ENCODE results near the gene KLHL26. TPM values are rescaled to one million over a fixed set of nuclear protein-coding genes. Genes with fewer than 3 reads are reported as not detected.
A peak's percentile ranks its signal among the peaks of the same experiment; 100 is the strongest.

KLHL26 gene
- total RNA-seq, 1 experiment from 2014 or later, result 17.1 TPM

- Histone ChIP-seq H3K9me3 (ENCODE audit: control insufficient read depth in 1 of 2, insufficient read depth in 1 of 2, low read depth in 1 of 2, low read length in 2 of 2) (no peaks in the 10 kb centered on the region), H3K36me3 (ENCODE audit: control insufficient read depth in 1 of 2, insufficient read depth in 2 of 2, low read length in 2 of 2) (0 out of 4 replicates have a peak, but pooled peaks cover 0 to 4% of the 10 kb centered on the region in 2 experiments), H3K4me2 (ENCODE audit: low read length) (peak overlapping the region; percentile 85), H3K9me2 (ENCODE audit: insufficient read depth) (no peaks in the 10 kb centered on the region), H3K4me1 (ENCODE audit: control insufficient read depth in 1 of 2, insufficient read depth in 2 of 2, low read length in 2 of 2) (peaks cover 15 to 33% of the 10 kb centered on the region in 2 experiments; a peak in 3 of 4 replicates), H3K9ac (ENCODE audit: low read length) (peak overlapping the region; percentile 63), H2AFZ (ENCODE audit: low read depth, low read length, poor library complexity, severe bottlenecking) (no peak overlapping the region), H3K27me3 (ENCODE audit: insufficient read depth, low read length) (no peaks in the 10 kb centered on the region), H3K4me3 (replicated peaks in 1 of 2; ENCODE audit: low read depth in 1 of 2, low read length in 2 of 2) (peak overlapping the region; percentile 32 to 54), H4K20me1 (ENCODE audit: insufficient read depth) (no peaks in the 10 kb centered on the region), H3K79me2 (ENCODE audit: insufficient read depth, low read length) (peaks cover 2% of the 10 kb centered on the region; the same call in 1 of the 2 replicates), H3K27ac (ENCODE audit: low read depth, low read length) (peak overlapping the region; percentile 52; the same call in 1 of the 2 replicates)
- CTCF ChIA-PET, result interaction anchor here (7.5 kb wide), 1 partner anchor 252 kb away, joined by 39 read pairs; no protein-coding TSS in a partner anchor
- TF ChIP-seq RAD21 (IDR thresholded peaks at IDR 0.05; ENCODE audit: low read depth) (no peak), JUND (IDR thresholded peaks at IDR 0.05) (no peak), SP1 (IDR thresholded peaks at IDR 0.05; ENCODE audit: low read depth) (no peak), EZH2 (IDR thresholded peaks at IDR 0.05) (no peak), ATF3 (IDR thresholded peaks at IDR 0.05) (no peak), EGR1 (IDR thresholded peaks at IDR 0.05; ENCODE audit: low read depth) (no peak), CEBPB (IDR thresholded peaks at IDR 0.05; ENCODE audit: low read depth) (no peak), CBX3 (IDR thresholded peaks at IDR 0.05; ENCODE audit: low read depth) (no peak), POLR2AphosphoS5 (IDR thresholded peaks at IDR 0.05; ENCODE audit: low read depth, low read length) (no peak), SIN3A (IDR thresholded peaks at IDR 0.05; ENCODE audit: low read depth) (no peak), POLR2A (IDR thresholded peaks at IDR 0.05; ENCODE audit: borderline replicate concordance, extremely low read depth, insufficient read depth, insufficient read length) (no peak), EZH2phosphoT487 (IDR thresholded peaks at IDR 0.05; ENCODE audit: borderline replicate concordance) (no peak), SRF (IDR thresholded peaks at IDR 0.05; ENCODE audit: low read depth) (no peak), ZFX (IDR thresholded peaks at IDR 0.05) (no peak), CTCF (IDR thresholded peaks at IDR 0.05 in 2 of 3, conservative IDR thresholded peaks at IDR 0.05 in 1 of 3; ENCODE audit: borderline replicate concordance in 1 of 3, insufficient read depth in 1 of 3, low read depth in 2 of 3, low read length in 2 of 3) (no peak), ZBTB33 (IDR thresholded peaks at IDR 0.05; ENCODE audit: extremely low read depth, insufficient replicate concordance, low read length) (no peak), TCF7L2 (IDR thresholded peaks at IDR 0.05; ENCODE audit: borderline replicate concordance, extremely low read depth, insufficient read depth, insufficient read length) (no peak)
- no TSS peak for BruUV-seq (replicated peaks)
- POLR2A ChIA-PET, result interaction anchor here (0.6 kb wide), 1 partner anchor 251 kb away, joined by 3 read pairs; no protein-coding TSS in a partner anchor
- no peak for DNase-seq (ENCODE audit: low read depth, low spot score)
- RAD21 ChIA-PET (ENCODE audit: low non-redundant PET in 1 of 2, low total read pairs in 2 of 2, uncharacterized antibody in 2 of 2, unreplicated experiment in 2 of 2), result interaction anchor here in 1 of 2 experiments (0.6 kb wide), 1 partner anchor 50 kb away, joined by 3 read pairs; no protein-coding TSS in a partner anchor
- intact Hi-C loops (cut with micrococcal nuclease), result loop anchor here (5.0 kb wide), 2 partner anchors 42 to 128 kb away; partner anchors contain the start of gene KLHL26
- no peak for ATAC-seq
These were observed 41.9 kb upstream of the KLHL26 start for GRCh38 chr19:18594824-18595373.

Data from HCT116 (cell line).